Thyroid gland (tissue), 4 donors: ENCODE results near the gene SHISA3. TPM values are rescaled to one million over a fixed set of nuclear protein-coding genes. Genes with fewer than 3 reads are reported as not detected.

ENCODE experiments used
- DNase-seq, 2 donors: peaks; one replicate each; pipeline ENCODE4 v3.0.0-alpha.2; 2019
- H3K27ac ChIP-seq, 3 donors: fragments of 200-600 bp; sonication (generic); 1 replicate in 2 of 3; 2 replicates in 1 of 3; pipeline ENCODE4 v1.5.1; 2016 to 2019; ENCODE audit warnings: mild to moderate bottlenecking in 1 of 3, moderate library complexity in 1 of 3
- H3K27me3 ChIP-seq: fragments of 200-600 bp; sonication (generic); one replicate; pipeline ENCODE4 v1.5.1; 2019
- H3K36me3 ChIP-seq, 2 donors: fragments of 200-600 bp; sonication (generic); one replicate each; pipeline ENCODE4 v1.5.1; 2016 to 2019
- H3K4me1 ChIP-seq, 2 donors: fragments of 200-600 bp; sonication (generic); one replicate each; pipeline ENCODE4 v1.5.1; 2017 to 2019
- H3K4me3 ChIP-seq, 3 donors: fragments of 200-600 bp; sonication (generic); replicated peaks in 1 of 3; 1 replicate in 2 of 3; 2 replicates in 1 of 3; pipeline ENCODE4 v1.5.1; 2016; ENCODE audit warnings: mild to moderate bottlenecking in 1 of 3
- H3K9me3 ChIP-seq: fragments of 200-600 bp; sonication (generic); one replicate; pipeline ENCODE4 v1.5.1; 2017
- POLR2A ChIP-seq, 2 donors: fragments of 450-650 bp; IDR thresholded peaks; one replicate each; pipeline ENCODE4 v1.6.1; 2017; ENCODE audit warnings: antibody characterized with exemption in 2 of 2, mild to moderate bottlenecking in 2 of 2, moderate library complexity in 1 of 2
- WGBS, 2 donors: methylation state at CpG; one replicate each; pipeline ENCODE4 v1.1.5; 2017; 5-methylcytosine and 5-hydroxymethylcytosine counted together
- intact Hi-C: fragments of 100-400 bp; cut with DNase I; formaldehyde crosslinking; loops from one replicate; pipeline ENCODE4 v1.15.1; 2023
- total RNA-seq, 4 donors: library from RNA; depleted of rRNA; stranded (reverse); fragments of >200 nt; gene quantifications; one replicate each; pipeline ENCODE4 v1.2.3, GENCODE V29; 2016
- TF ChIP-seq, protein P1 (sequence below), 6 experiments: fragments of 200-600 bp in 3 of 6; fragments of 450-650 bp in 3 of 6; sonication (generic) in 3 of 6; IDR thresholded peaks; one replicate each; pipeline ENCODE4 v1.5.1; 2016 to 2019; ENCODE audit warnings: antibody characterized with exemption in 6 of 6, mild to moderate bottlenecking in 2 of 6, inconsistent platforms in 1 of 6, moderate library complexity in 1 of 6

Gene SHISA3
- total RNA-seq, 4 donors from 2014 or later: 3.1 to 5.7 (median 4.0) TPM

DNA sequence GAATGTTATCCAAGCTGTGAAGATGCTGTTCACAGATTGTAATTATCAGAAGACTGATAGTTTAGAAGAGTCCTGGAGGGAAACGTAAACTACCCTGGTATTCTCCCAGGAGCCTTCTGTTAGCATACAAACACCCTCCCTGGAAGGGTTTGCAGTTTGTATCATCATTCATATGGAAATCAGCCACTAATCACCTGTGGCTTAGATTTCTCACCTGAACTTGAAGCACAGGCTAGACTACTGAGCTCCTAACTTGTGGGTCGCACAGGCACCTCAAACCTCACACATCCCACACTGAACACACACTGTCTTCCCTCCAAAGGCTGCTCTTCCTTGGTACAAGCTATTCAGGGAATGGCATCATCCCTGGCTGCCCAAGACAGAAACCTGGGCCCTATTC is 30.7 kb downstream of the SHISA3 start:
- WGBS, 2 donors: 77 to 87% methylated on average over 2 of the region's 2 CpGs
- H3K27me3 ChIP-seq: no peaks in the 10 kb centered on the region

DNA sequence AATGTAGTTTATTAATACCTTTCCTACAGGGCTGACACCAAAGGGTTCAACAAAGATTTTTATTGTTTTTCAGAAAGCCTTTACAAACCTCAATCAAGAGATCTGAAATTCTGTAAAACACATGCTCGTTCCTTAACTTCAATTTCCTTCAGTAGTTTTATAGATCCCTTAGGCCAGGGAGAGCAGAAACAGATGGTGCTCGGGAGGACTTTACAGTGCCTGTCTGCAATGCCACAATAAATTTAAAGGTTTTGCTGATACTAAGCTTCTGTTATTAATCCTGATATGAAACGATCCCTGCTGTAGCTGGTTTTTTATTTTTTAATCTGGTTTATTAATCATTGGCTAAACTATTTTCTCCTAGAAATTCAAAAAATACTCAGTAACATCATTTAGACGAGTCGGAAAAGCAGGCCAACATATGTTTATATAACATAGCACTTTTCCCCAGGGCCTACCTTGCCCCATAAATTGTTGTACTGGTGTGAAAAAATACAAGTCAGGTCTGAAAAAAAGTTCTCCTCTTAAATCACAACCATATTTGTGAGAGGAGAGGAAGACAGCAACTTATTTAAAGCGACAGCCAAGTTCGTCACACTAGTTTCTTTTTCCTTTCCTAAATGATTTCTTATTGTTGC is 39.8 kb downstream of the SHISA3 start:
- H3K4me1 ChIP-seq: no peaks in the 10 kb centered on the region
- no peaks in the 10 kb centered on the region for H3K27me3 ChIP-seq
- no peak for DNase-seq
- H3K9me3 ChIP-seq: no peaks in the 10 kb centered on the region
- H3K4me3 ChIP-seq: no peak overlapping the region
- 89 to 90% methylated on average over 7 of the region's 7 CpGs for WGBS, 2 donors
- H3K36me3 ChIP-seq: peaks cover 0 to 6% of the 10 kb centered on the region in 2 donors
- no peak overlapping the region for H3K27ac ChIP-seq
- TF ChIP-seq, protein P1, sequence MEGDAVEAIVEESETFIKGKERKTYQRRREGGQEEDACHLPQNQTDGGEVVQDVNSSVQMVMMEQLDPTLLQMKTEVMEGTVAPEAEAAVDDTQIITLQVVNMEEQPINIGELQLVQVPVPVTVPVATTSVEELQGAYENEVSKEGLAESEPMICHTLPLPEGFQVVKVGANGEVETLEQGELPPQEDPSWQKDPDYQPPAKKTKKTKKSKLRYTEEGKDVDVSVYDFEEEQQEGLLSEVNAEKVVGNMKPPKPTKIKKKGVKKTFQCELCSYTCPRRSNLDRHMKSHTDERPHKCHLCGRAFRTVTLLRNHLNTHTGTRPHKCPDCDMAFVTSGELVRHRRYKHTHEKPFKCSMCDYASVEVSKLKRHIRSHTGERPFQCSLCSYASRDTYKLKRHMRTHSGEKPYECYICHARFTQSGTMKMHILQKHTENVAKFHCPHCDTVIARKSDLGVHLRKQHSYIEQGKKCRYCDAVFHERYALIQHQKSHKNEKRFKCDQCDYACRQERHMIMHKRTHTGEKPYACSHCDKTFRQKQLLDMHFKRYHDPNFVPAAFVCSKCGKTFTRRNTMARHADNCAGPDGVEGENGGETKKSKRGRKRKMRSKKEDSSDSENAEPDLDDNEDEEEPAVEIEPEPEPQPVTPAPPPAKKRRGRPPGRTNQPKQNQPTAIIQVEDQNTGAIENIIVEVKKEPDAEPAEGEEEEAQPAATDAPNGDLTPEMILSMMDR (IDR thresholded peaks at IDR 0.05): no peak
- no peak for TF ChIP-seq POLR2A (IDR thresholded peaks at IDR 0.05)
- intact Hi-C loops: no loop called here

More for the DNA sequence above, 30.7 kb downstream of the SHISA3 start:
- Histone ChIP-seq H3K4me1 (no peaks in the 10 kb centered on the region), H3K36me3 (peaks cover 5% of the 10 kb centered on the region in 2 donors), H3K9me3 (no peaks in the 10 kb centered on the region), H3K4me3 (no peak overlapping the region), H3K27ac (no peak overlapping the region)
- TF ChIP-seq POLR2A (IDR thresholded peaks at IDR 0.05): no peak
- TF ChIP-seq, protein P1 (IDR thresholded peaks at IDR 0.05): no peak
- intact Hi-C loops: no loop called here
- no peak for DNase-seq

DNA sequence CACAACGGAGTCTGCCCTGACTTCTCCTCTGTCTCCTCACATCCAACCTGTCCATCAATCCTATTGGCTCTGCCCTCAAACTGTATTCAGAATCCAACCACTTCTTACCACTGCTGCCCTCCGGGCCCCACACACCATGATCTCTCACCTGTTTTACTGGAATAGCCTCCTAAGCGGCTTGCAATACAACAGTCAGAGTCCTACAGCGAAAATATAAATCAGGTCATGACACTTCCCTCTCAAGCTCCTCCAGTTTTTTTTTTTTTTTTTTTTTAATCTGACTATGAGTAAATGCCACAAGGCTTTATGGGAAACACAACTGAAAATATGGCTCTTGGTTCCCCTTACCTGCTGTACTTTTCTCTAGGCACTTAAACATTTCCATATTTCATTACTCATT is 42.8 kb downstream of the SHISA3 start:
- TF ChIP-seq, protein P1 (IDR thresholded peaks at IDR 0.05): no peak
- no peak for TF ChIP-seq POLR2A (IDR thresholded peaks at IDR 0.05)
- no peak overlapping the region for H3K4me3 ChIP-seq
- 97 to 100% methylated on average over 4 of the region's 4 CpGs for WGBS, 2 donors
- intact Hi-C loops: no loop called here
- H3K27ac ChIP-seq: no peak overlapping the region
- H3K36me3 ChIP-seq: peaks cover 10 to 12% of the 10 kb centered on the region in 2 donors
- H3K27me3 ChIP-seq: no peaks in the 10 kb centered on the region
- H3K4me1 ChIP-seq: no peaks in the 10 kb centered on the region
- H3K9me3 ChIP-seq: no peaks in the 10 kb centered on the region
- DNase-seq: no peak

DNA sequence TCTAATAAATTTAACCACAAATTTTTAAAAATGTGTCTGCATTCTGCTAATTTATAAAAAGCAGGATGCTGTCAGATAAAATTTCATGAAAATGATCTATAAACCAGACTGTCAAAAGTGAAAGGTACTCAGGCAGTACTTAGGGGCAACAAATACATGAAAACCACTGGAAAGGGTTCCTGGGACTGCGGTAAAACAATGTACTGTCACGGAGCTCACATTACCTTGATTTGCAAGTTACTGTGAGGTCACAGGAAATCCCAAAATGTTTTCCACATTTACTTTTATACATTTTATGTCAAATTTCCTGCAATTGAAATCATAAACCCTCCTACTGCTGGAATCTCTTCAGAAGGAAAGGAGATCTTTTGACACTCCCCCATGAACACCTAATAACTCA is 45.3 kb downstream of the SHISA3 start:
- no peak for TF ChIP-seq POLR2A (IDR thresholded peaks at IDR 0.05)
- TF ChIP-seq, protein P1 (IDR thresholded peaks at IDR 0.05): no peak
- Histone ChIP-seq H3K27me3 (no peaks in the 10 kb centered on the region), H3K36me3 (peaks cover 10 to 14% of the 10 kb centered on the region in 2 donors), H3K9me3 (no peaks in the 10 kb centered on the region), H3K27ac (no peak overlapping the region), H3K4me1 (no peaks in the 10 kb centered on the region), H3K4me3 (no peak overlapping the region)
- intact Hi-C loops: no loop called here
- 77 to 90% methylated on average over 2 of the region's 2 CpGs for WGBS, 2 donors
- DNase-seq: no peak

GRCh38 chr4:42445038-42445437 is 47.8 kb downstream of the SHISA3 start:
- intact Hi-C loops: no loop called here
- H3K27ac ChIP-seq: no peak overlapping the region
- WGBS, 2 donors: 90 to 97% methylated on average over 5 of the region's 5 CpGs
- H3K9me3 ChIP-seq: no peaks in the 10 kb centered on the region
- no peaks in the 10 kb centered on the region for H3K27me3 ChIP-seq
- no peak overlapping the region for H3K4me3 ChIP-seq
- TF ChIP-seq, protein P1 (IDR thresholded peaks at IDR 0.05): no peak
- no peak for TF ChIP-seq POLR2A (IDR thresholded peaks at IDR 0.05)
- no peaks in the 10 kb centered on the region for H3K4me1 ChIP-seq
- DNase-seq: no peak
- H3K36me3 ChIP-seq: peaks cover 8 to 20% of the 10 kb centered on the region in 2 donors
